Dermis blood vessel endothelial cell (primary cell): ENCODE results near the gene RAD51C. TPM values are rescaled to one million over a fixed set of nuclear protein-coding genes. Genes with fewer than 3 reads are reported as not detected.
"Not testable (repeated sequence)": the region's sequence is repeated elsewhere in the genome, so short reads cannot be mapped to it uniquely, and the experiment has no call there.

ENCODE experiments used
- DNase-seq: peaks from one replicate; pipeline ENCODE4 v3.0.0; 2010
- total RNA-seq: library from RNA; depleted of rRNA; stranded (reverse); fragments of >200 nt; gene quantifications from 2 replicates; pipeline ENCODE4 v1.2.3, GENCODE V29; 2014

RAD51C gene
- total RNA-seq = 22.8 and 28.3 TPM in 2 replicates

GRCh38 chr17:58692239-58693055 is at the start of gene RAD51C:
RAD51C (plus strand) TSS chr17:58692602; CDS start chr17:58692644, 42 bp downstream.
- peak; percentile 87 for DNase-seq

DNA sequence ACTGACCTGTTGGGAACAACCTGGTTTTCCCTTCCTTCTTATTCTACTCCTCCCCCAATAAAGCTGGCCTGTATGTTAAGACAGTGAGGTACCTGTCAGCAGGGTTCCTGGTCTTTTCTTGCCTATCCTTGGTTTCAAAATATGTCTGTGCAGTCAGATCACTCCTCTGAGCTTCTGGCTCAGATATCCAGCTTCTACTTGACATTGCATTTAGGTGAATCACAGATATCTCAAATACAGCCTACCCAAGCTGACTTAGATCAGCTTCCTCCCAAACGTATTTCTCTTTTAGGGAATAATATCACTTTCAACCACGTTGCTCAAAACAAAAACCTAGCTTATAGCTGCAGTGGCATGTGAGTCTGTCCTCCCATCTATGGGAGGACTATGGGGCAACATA is 49.3 kb upstream of the RAD51C start:
- DNase-seq = peak; percentile 52

DNA sequence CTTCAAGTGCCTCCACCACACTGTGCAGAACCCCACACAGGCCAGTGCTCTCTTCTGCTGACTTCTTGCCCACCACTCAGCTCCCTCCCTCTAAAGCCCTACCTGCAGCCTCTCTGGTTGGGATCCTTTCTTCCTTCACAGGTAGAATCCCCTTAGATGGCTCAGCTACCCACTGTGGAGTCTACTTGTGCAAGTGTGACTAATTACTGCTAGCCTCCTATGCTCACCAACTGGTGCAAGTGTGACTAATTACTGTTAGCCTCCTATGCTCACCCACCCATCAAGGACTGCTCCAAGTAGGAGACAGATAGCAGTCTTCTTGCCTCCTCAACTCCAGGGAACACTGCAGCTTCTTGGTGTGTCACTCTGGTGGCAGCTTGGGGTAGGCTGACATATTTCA is 44.2 kb upstream of the RAD51C start:
- DNase-seq = no peak

- DNase-seq = not testable (repeated sequence)
These were observed 34.2 kb upstream of the RAD51C start for GRCh38 chr17:58657962-58658803.

GRCh38 chr17:58658804-58659713 is 33.3 kb upstream of the RAD51C start:
- peak; percentile 96 for DNase-seq

DNA sequence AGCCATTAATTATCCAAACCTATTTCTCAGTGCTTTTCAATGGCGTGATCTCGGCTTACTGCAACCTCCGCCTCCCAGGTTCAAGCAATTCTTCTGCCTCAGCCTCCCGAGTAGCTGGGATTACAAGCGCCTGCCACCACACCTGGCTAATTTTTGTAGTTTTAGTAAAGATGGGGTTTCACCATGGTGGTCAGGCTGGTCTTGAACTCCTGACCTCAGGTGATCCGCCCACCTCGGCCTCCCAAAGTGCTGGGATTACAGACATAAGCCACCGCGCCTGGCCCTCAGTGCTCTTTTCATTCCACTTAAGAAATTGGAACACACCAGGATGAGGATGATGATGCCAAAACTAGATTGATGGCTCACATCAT is 32.7 kb upstream of the RAD51C start:
- not testable (repeated sequence) for DNase-seq

DNA sequence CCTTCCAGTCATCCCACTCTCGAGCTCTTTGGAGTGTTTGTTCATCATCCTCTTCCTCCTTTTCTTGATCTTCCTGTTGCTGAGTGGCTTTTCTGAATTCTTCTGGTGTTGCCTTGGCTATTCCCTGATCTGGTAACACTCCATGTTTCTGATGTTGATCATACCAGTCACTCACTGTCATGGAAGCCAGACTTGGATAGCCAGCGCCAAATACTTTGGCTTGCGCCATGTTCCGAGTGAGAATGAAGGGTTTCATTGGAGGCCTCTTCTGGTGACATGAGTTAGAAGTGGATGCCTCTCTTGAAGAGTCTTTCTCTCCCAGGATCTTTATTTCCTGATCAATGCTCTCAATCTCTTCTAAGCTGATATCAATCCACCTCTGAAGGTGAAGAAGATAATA is 31.8 kb upstream of the RAD51C start:
- DNase-seq = no peak

- no peak for DNase-seq
These were observed 30.9 kb upstream of the RAD51C start for GRCh38 chr17:58661499-58661898.

DNA sequence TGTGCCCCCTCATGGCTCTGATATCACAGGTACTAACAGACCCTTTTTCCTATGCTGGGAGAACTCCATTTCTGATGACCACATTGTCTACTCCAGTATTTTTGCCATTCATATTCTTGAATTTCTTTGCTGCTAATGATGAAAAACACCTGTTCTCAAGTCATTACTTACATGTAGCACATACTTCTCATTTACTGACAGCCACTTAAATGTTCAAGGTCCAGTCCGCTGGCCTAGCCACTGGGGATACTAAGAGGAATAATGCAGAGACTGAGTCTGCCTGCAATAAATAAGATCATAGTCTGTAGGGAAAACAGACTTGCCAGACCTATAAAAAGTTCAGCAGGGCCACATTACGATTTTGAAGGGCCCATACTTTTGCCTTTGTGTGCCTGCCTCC is 28.1 kb upstream of the RAD51C start:
- no peak for DNase-seq

DNA sequence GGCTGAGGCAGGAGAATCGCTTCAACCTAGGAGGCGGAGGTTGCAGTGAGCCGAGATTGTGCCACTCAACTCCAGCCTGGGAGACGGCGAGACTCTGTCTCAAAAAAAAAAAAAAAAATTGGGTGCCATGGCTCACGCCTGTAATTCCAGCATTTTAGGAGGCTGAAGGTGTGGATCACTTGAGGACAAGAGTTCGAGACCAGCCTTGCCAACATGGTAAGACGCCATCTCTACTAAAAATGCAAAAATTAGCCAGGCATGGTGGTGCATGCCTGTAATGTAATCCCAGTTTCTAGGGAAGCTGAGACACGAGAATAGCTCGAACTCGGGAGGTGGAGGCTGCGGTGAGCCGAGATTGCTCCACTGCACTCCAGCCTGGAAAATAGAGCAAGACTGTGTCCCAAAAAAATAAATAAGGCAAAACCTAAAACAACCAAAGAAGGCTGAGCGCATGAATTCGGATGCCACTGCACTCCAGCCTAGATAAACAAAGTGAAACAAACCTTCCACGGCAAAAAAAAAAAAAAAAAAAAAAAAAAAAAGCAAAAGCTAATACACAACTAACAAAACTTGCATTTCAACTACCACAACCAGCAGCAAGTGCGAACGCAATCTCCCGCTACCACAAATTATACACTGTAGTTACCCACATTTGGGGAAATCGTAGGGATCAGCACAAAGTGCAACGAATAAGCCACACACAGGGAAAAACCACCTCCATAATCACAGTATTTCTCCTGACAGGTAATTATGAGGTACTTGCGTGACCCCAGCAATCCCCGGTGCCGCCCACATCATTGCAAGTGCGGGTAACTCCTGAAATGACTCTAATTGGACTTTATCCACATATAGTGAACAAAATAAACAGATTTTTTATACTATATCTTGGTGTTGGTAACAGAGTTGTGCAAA is 26.2 kb upstream of the RAD51C start:
- no peak for DNase-seq

DNA sequence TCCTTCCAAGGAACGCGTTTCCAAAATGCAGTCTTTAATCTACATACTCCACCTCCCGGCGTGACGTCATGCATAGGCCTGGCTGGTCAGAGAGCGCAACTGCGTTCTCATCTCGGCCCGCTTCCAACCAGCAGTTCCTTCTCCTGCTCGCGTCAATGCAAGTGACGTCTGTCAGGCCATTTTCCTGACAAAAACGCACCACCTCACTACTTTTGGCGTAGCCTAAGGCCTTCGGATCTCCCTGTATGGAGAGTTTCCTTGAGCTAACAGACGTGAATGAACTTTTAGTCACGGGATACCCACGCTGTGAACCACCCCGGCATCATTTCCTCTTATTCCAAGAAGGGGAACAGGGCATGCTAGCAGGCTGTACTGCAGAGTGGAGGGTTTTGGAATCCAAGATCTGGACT is 25.5 kb upstream of the RAD51C start:
- DNase-seq = peak; percentile 83

DNA sequence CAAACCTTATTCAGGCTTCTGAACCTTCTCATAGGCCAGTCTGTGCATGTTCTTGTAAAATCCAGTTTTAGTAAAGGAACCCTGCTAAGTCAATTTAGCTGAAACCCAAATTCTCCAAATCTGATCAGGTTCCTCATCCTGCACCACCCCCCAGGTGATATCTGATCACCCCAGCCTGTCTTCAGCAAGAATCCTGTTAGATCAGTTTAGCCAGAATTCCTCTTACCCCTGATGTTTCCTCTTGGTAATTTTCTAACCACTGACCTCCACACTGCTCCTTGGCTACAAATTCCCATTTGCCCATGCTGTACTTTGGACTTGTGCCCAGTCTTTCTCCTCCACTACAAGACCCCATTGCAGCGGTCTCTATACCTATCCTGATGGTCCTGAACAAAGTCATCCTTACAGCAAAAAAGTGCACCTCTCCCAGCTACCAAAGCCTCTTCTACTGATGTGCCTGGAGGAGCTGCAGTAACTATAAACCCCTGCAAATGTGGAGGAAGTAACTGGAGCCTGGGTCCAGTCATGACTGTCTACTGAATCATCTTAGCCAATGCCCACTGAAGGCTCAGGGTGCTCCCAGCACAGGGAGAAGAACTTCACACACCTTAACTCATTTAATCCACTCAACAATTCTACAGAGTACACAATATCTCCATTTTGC is 24.3 kb upstream of the RAD51C start:
- no peak for DNase-seq

GRCh38 chr17:58668598-58668935 is 23.8 kb upstream of the RAD51C start:
- DNase-seq = no peak

DNA sequence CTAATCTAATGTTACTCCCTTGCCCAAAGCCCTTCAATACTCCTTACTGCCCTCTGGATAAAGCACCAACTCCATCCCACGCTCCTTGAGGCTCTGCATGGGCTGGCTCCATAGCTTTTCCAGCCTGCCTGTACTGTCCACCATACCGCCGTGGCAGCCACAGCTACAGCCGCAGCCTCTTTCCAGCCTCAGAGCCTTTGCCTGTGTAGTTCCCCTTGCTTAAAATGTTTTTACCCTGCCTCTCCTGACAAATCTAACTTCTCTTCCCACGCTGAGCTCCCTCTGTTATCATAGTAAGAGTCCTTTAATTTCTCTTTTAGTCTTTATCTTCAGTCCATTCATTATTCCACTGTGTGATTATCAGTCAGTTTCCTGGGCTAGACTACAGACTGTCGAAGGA is 22.5 kb upstream of the RAD51C start:
- no peak for DNase-seq

GRCh38 chr17:58671969-58672368 is 20.4 kb upstream of the RAD51C start:
- no peak for DNase-seq

GRCh38 chr17:58677194-58677880 is 15.1 kb upstream of the RAD51C start:
- DNase-seq = peak; percentile 29

GRCh38 chr17:58678287-58678686 is 14.1 kb upstream of the RAD51C start:
- not testable (repeated sequence) for DNase-seq

DNA sequence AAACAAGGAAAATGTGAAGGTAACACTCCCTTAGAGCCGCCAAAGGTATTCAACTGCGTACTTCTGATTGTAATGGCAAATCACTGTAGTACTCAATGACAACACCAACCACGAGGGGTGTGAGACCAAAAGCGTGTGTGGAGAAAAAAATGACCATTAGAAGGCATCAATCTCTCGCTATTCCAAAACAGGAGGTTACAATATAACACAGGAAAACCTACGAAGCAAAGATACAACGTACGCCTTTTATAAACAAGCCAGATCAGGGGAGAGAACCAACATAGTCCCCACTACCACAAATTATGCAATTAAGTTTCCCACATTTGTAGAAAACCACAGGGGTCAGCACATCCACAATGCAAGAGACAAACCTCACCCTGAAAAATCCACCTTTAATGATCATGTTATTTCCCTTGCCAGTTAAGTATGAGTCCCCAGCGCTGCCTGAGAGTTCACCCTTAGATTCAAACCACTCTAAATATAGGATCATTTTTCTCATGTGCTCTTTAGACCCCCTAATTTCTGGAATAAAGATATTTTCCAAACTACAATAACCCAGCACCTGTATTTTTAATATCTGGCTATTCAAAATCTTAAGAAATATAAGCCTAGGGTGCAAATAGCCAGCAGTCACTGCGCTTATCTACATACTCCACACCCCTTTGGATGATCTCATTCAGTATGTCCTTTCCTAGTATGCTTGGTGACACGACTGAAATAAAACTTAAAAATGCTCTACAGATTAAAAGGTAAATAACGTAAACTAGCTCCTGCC is 13.0 kb upstream of the RAD51C start:
- peak; percentile 10 for DNase-seq

GRCh38 chr17:58680038-58680369 is 12.4 kb upstream of the RAD51C start:
- no peak for DNase-seq

GRCh38 chr17:58684003-58684402 is 8.4 kb upstream of the RAD51C start:
- DNase-seq = no peak
